Measurements from ENCODE around the gene DIDO1. TPM values are rescaled to one million over a fixed set of nuclear protein-coding genes. Genes with fewer than 3 reads are reported as not detected.

The DIDO1 gene
- total RNA-seq, 1 donor from 2014 or later: 24.8 TPM

- no peak for DNase-seq (ENCODE audit: low read depth in 2 of 2)
These were observed 46.0 kb downstream of the DIDO1 start for GRCh38 chr20:62880147-62880934.

GRCh38 chr20:62879275-62880146 lies 46.8 kb downstream of the DIDO1 start:
- DNase-seq (ENCODE audit: low read depth in 2 of 2): no peak

- no peak for DNase-seq (ENCODE audit: low read depth in 2 of 2)
These were observed 47.9 kb downstream of the DIDO1 start for GRCh38 chr20:62878244-62879038.

GRCh38 chr20:62876902-62877816 lies 49.1 kb downstream of the DIDO1 start:
- DNase-seq (ENCODE audit: low read depth in 2 of 2): peak; percentile 88 to 95

- no peak for DNase-seq (ENCODE audit: low read depth in 2 of 2)
These were observed 49.8 kb downstream of the DIDO1 start for GRCh38 chr20:62876501-62876901.

- DNase-seq (ENCODE audit: low read depth in 2 of 2): peak; percentile 88 to 94
These were observed 50.6 kb downstream of the DIDO1 start for GRCh38 chr20:62875419-62876361.

GRCh38 chr20:62874964-62875344 lies 51.4 kb downstream of the DIDO1 start:
- no peak for DNase-seq (ENCODE audit: low read depth in 2 of 2)

GRCh38 chr20:62873681-62874031 lies 52.6 kb downstream of the DIDO1 start:
- DNase-seq (ENCODE audit: low read depth in 2 of 2): peak in 1 of 2 donors; percentile 70

- DNase-seq (ENCODE audit: low read depth in 2 of 2): no peak
These were observed 53.0 kb downstream of the DIDO1 start for GRCh38 chr20:62873280-62873679.

- no peak for DNase-seq (ENCODE audit: low read depth in 2 of 2)
These were observed 53.4 kb downstream of the DIDO1 start for GRCh38 chr20:62872862-62873261.

- DNase-seq (ENCODE audit: low read depth in 2 of 2): peak in 1 of 2 donors; percentile 18
These were observed 54.0 kb downstream of the DIDO1 start for GRCh38 chr20:62872184-62872847.

GRCh38 chr20:62864207-62864606 lies 62.1 kb downstream of the DIDO1 start:
- no peak for DNase-seq (ENCODE audit: low read depth in 2 of 2)

GRCh38 chr20:62861726-62862336 lies 64.5 kb downstream of the DIDO1 start, which contains the start of gene TCFL5:
Gene TCFL5 (minus strand): TSS chr20:62861822. CDS start chr20:62861670, 152 bp downstream.
- peak; percentile 90 to 95 for DNase-seq (ENCODE audit: low read depth in 2 of 2)

- DNase-seq (ENCODE audit: low read depth in 2 of 2): peak; percentile 43
These were observed 65.2 kb downstream of the DIDO1 start for GRCh38 chr20:62860924-62861691.

- peak; percentile 62 to 84 for DNase-seq (ENCODE audit: low read depth in 2 of 2)
These were observed 65.8 kb downstream of the DIDO1 start for GRCh38 chr20:62860391-62860923.

- no peak for DNase-seq (ENCODE audit: low read depth in 2 of 2)
These were observed 66.6 kb downstream of the DIDO1 start for GRCh38 chr20:62859721-62860120.

GRCh38 chr20:62858058-62858830 lies 68.1 kb downstream of the DIDO1 start:
- no peak for DNase-seq (ENCODE audit: low read depth in 2 of 2)
